Suppressor macrophage treated with lipopolysaccharide for 1 hour (primary cell): ENCODE data around the gene RBPJL.
A peak's percentile ranks its signal among the peaks of the same experiment; 100 is the strongest.

Experiments used
- DNase-seq, 3 donors: peaks; one replicate each; pipeline ENCODE4 v3.0.0-alpha.2; 2020 to 2022

The RBPJL gene

GRCh38 chr20:45294003-45294368 lies 12.7 kb upstream of the RBPJL start:
- no peak for DNase-seq

GRCh38 chr20:45294659-45295058 lies 12.0 kb upstream of the RBPJL start:
- no peak for DNase-seq

- DNase-seq, result no peak
Observed at GRCh38 chr20:45297786-45298497, 8.7 kb upstream of the RBPJL start.

- no peak for DNase-seq
Observed at GRCh38 chr20:45299786-45300185, 6.9 kb upstream of the RBPJL start.

GRCh38 chr20:45300961-45301360 lies 5.7 kb upstream of the RBPJL start:
- DNase-seq, result peak; percentile 46 to 57 (median 48)

- DNase-seq, result no peak
Observed at GRCh38 chr20:45301824-45302271, 4.8 kb upstream of the RBPJL start.

GRCh38 chr20:45303586-45304463 lies 2.8 kb upstream of the RBPJL start:
- DNase-seq, result no peak

- no peak for DNase-seq
Observed at GRCh38 chr20:45304464-45304999, 2.1 kb upstream of the RBPJL start.

GRCh38 chr20:45305262-45305661 lies 1.4 kb upstream of the RBPJL start:
- DNase-seq, result no peak

GRCh38 chr20:45307076-45307640 lies 518 bp downstream of the RBPJL start:
- DNase-seq, result no peak

GRCh38 chr20:45308117-45308778 lies 1.6 kb downstream of the RBPJL start, which contains the start of gene MATN4:
Gene MATN4 (minus strand): TSS chr20:45308299. CDS start chr20:45305582, 2,717 bp downstream.
- DNase-seq, result no peak

- DNase-seq, result no peak
Observed at GRCh38 chr20:45309075-45309474, 2.4 kb downstream of the RBPJL start.

- DNase-seq, result peak; percentile 70 to 89 (median 77)
Observed at GRCh38 chr20:45311589-45312211, 5.1 kb downstream of the RBPJL start.

GRCh38 chr20:45312241-45312640 lies 5.6 kb downstream of the RBPJL start:
- no peak for DNase-seq

GRCh38 chr20:45313065-45313695 lies 6.5 kb downstream of the RBPJL start:
- DNase-seq, result no peak

- DNase-seq, result no peak
Observed at GRCh38 chr20:45313943-45314342, 7.3 kb downstream of the RBPJL start.

GRCh38 chr20:45315672-45316071 lies 9.0 kb downstream of the RBPJL start:
- DNase-seq, result no peak

GRCh38 chr20:45316150-45317080 lies 9.8 kb downstream of the RBPJL start:
- no peak for DNase-seq

GRCh38 chr20:45317826-45318225 lies 11.2 kb downstream of the RBPJL start:
- no peak for DNase-seq

GRCh38 chr20:45318386-45318939 lies 11.8 kb downstream of the RBPJL start:
- DNase-seq, result peak in 2 of 3 donors; percentile 11 to 29
